ENCODE data around the gene PDZK1. TPM values are rescaled to one million over a fixed set of nuclear protein-coding genes. Genes with fewer than 3 reads are reported as not detected.
"Not testable (repeated sequence)": the region's sequence is repeated elsewhere in the genome, so short reads cannot be mapped to it uniquely, and the experiment has no call there.

Gene PDZK1
- total RNA-seq, 1 experiment from 2014 or later, result 98.9 TPM

DNA sequence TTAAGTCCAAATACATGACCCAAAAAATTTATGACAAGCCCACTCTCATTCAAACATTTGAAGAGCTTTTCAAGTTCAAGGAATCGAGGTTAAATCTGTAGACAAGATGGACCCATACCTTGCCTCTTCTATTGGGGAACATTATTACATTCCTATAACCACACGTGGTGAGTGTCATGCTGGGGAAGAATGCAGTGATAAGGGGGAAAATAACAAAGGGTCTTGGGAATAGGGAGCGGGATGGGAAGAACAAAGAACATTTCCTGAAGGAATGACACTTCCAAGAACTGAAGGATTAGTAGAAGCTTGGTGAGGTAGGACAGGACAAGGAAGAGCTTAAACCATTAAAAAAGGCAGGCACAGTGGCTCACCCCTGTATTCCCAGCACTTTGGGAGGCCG is 18.8 kb downstream of the PDZK1 start:
- no peak for TF ChIP-seq CTCF (IDR thresholded peaks at IDR 0.05; ENCODE audit: insufficient read depth in 1 of 2, low read depth in 1 of 2, low read length in 1 of 2, severe bottlenecking in 1 of 2, unreplicated experiment in 1 of 2)
- Histone ChIP-seq H3K36me3 (ENCODE audit: control insufficient read depth, insufficient read depth, low read length) (peaks cover 4% of the 10 kb centered on the region), H3K27me3 (replicated peaks; ENCODE audit: control insufficient read depth, insufficient read depth, low read length) (no peaks in the 10 kb centered on the region), H3K4me3 (ENCODE audit: low read depth, low read length) (no peak overlapping the region), H3K4me1 (peaks cover 4% of the 10 kb centered on the region; the same call in 1 of the 2 replicates), H3K9me3 (no peaks in the 10 kb centered on the region)
- Mint-ChIP-seq H3K27ac (ENCODE audit: unreplicated experiment) (peak overlapping the region; percentile 8), H3K27me3 (ENCODE audit: insufficient read depth, unreplicated experiment) (no peaks in the 10 kb centered on the region), H3K4me3 (ENCODE audit: unreplicated experiment) (no peak overlapping the region), H3K36me3 (ENCODE audit: insufficient read depth, unreplicated experiment) (peaks cover 66% of the 10 kb centered on the region), H3K4me1 (ENCODE audit: low read depth, unreplicated experiment) (no peaks in the 10 kb centered on the region), H3K9me3 (ENCODE audit: unreplicated experiment) (no peaks in the 10 kb centered on the region)
- no peak for DNase-seq
- ChIA-PET POLR2A (no interaction called here), CTCF (no interaction called here)
- no TSS peak for BruUV-seq (replicated peaks)
- intact Hi-C loops (cut with micrococcal nuclease; ENCODE audit: unreplicated experiment), result no loop called here

- intact Hi-C loops (cut with micrococcal nuclease; ENCODE audit: unreplicated experiment); BruUV-seq (replicated peaks); H3K36me3 ChIP-seq (ENCODE audit: control insufficient read depth, insufficient read depth, low read length); H3K9me3 Mint-ChIP-seq (ENCODE audit: unreplicated experiment); H3K4me1 ChIP-seq; H3K27me3 Mint-ChIP-seq (ENCODE audit: insufficient read depth, unreplicated experiment); H3K4me1 Mint-ChIP-seq (ENCODE audit: low read depth, unreplicated experiment); POLR2A ChIA-PET; DNase-seq; H3K27ac Mint-ChIP-seq (ENCODE audit: unreplicated experiment); H3K4me3 Mint-ChIP-seq (ENCODE audit: unreplicated experiment); H3K9me3 ChIP-seq; H3K27me3 ChIP-seq (replicated peaks; ENCODE audit: control insufficient read depth, insufficient read depth, low read length); H3K4me3 ChIP-seq (ENCODE audit: low read depth, low read length): not testable (repeated sequence)
- CTCF ChIA-PET, result interaction anchor here (0.7 kb wide), 1 partner anchor 36 kb away, joined by 5 read pairs; no protein-coding TSS in a partner anchor
- H3K36me3 Mint-ChIP-seq (ENCODE audit: insufficient read depth, unreplicated experiment), result peaks cover 45% of the 10 kb centered on the region
Observed at GRCh38 chr1:145686078-145686477, 21.1 kb downstream of the PDZK1 start.

- H3K27ac Mint-ChIP-seq (ENCODE audit: unreplicated experiment); intact Hi-C loops (cut with micrococcal nuclease; ENCODE audit: unreplicated experiment); H3K4me3 ChIP-seq (ENCODE audit: low read depth, low read length); DNase-seq; H3K36me3 ChIP-seq (ENCODE audit: control insufficient read depth, insufficient read depth, low read length); H3K27me3 ChIP-seq (replicated peaks; ENCODE audit: control insufficient read depth, insufficient read depth, low read length); POLR2A ChIA-PET; BruUV-seq (replicated peaks); CTCF ChIA-PET; H3K4me1 ChIP-seq; H3K4me1 Mint-ChIP-seq (ENCODE audit: low read depth, unreplicated experiment); H3K9me3 ChIP-seq; H3K9me3 Mint-ChIP-seq (ENCODE audit: unreplicated experiment); H3K27me3 Mint-ChIP-seq (ENCODE audit: insufficient read depth, unreplicated experiment); H3K4me3 Mint-ChIP-seq (ENCODE audit: unreplicated experiment): not testable (repeated sequence)
- H3K36me3 Mint-ChIP-seq (ENCODE audit: insufficient read depth, unreplicated experiment), result peaks cover 35% of the 10 kb centered on the region
Observed at GRCh38 chr1:145684858-145685257, 22.3 kb downstream of the PDZK1 start.

GRCh38 chr1:145673217-145673616 is 34.0 kb downstream of the PDZK1 start:
- H3K27ac Mint-ChIP-seq (ENCODE audit: unreplicated experiment), result not testable (repeated sequence)

GRCh38 chr1:145670995-145671745 is 36.0 kb downstream of the PDZK1 start:
- H3K27me3 ChIP-seq (replicated peaks; ENCODE audit: control insufficient read depth, insufficient read depth, low read length); H3K4me1 ChIP-seq; H3K4me3 Mint-ChIP-seq (ENCODE audit: unreplicated experiment); H3K4me1 Mint-ChIP-seq (ENCODE audit: low read depth, unreplicated experiment); CTCF ChIA-PET; POLR2A ChIA-PET; H3K4me3 ChIP-seq (ENCODE audit: low read depth, low read length); BruUV-seq (replicated peaks); H3K36me3 ChIP-seq (ENCODE audit: control insufficient read depth, insufficient read depth, low read length); H3K9me3 ChIP-seq; intact Hi-C loops (cut with micrococcal nuclease; ENCODE audit: unreplicated experiment); H3K27me3 Mint-ChIP-seq (ENCODE audit: insufficient read depth, unreplicated experiment); DNase-seq; H3K27ac Mint-ChIP-seq (ENCODE audit: unreplicated experiment); H3K9me3 Mint-ChIP-seq (ENCODE audit: unreplicated experiment): not testable (repeated sequence)
- H3K36me3 Mint-ChIP-seq (ENCODE audit: insufficient read depth, unreplicated experiment), result peaks cover 24% of the 10 kb centered on the region

More at GRCh38 chr1:145673217-145673616, 34.0 kb downstream of the PDZK1 start:
- intact Hi-C loops (cut with micrococcal nuclease; ENCODE audit: unreplicated experiment); H3K4me1 Mint-ChIP-seq (ENCODE audit: low read depth, unreplicated experiment); CTCF ChIA-PET; H3K27me3 Mint-ChIP-seq (ENCODE audit: insufficient read depth, unreplicated experiment); POLR2A ChIA-PET; H3K9me3 Mint-ChIP-seq (ENCODE audit: unreplicated experiment); DNase-seq; H3K9me3 ChIP-seq; H3K4me1 ChIP-seq; H3K4me3 Mint-ChIP-seq (ENCODE audit: unreplicated experiment); H3K27me3 ChIP-seq (replicated peaks; ENCODE audit: control insufficient read depth, insufficient read depth, low read length); H3K36me3 ChIP-seq (ENCODE audit: control insufficient read depth, insufficient read depth, low read length); BruUV-seq (replicated peaks); H3K4me3 ChIP-seq (ENCODE audit: low read depth, low read length): not testable (repeated sequence)
- peaks cover 13% of the 10 kb centered on the region for H3K36me3 Mint-ChIP-seq (ENCODE audit: insufficient read depth, unreplicated experiment)

- not testable (repeated sequence) for H3K4me1 Mint-ChIP-seq (ENCODE audit: low read depth, unreplicated experiment); H3K4me3 Mint-ChIP-seq (ENCODE audit: unreplicated experiment)
Observed at GRCh38 chr1:145665015-145665414, 42.2 kb downstream of the PDZK1 start.

More at GRCh38 chr1:145665015-145665414, 42.2 kb downstream of the PDZK1 start:
- H3K4me3 ChIP-seq (ENCODE audit: low read depth, low read length); POLR2A ChIA-PET; DNase-seq; H3K27ac Mint-ChIP-seq (ENCODE audit: unreplicated experiment); CTCF ChIA-PET; H3K4me1 ChIP-seq; H3K9me3 Mint-ChIP-seq (ENCODE audit: unreplicated experiment); H3K9me3 ChIP-seq; H3K27me3 ChIP-seq (replicated peaks; ENCODE audit: control insufficient read depth, insufficient read depth, low read length); intact Hi-C loops (cut with micrococcal nuclease; ENCODE audit: unreplicated experiment); H3K27me3 Mint-ChIP-seq (ENCODE audit: insufficient read depth, unreplicated experiment); BruUV-seq (replicated peaks); H3K36me3 ChIP-seq (ENCODE audit: control insufficient read depth, insufficient read depth, low read length): not testable (repeated sequence)
- peaks cover 17% of the 10 kb centered on the region for H3K36me3 Mint-ChIP-seq (ENCODE audit: insufficient read depth, unreplicated experiment)
